Measurements from ENCODE around the gene DCXR. TPM values are rescaled to one million over a fixed set of nuclear protein-coding genes. Genes with fewer than 3 reads are reported as not detected.

DCXR gene
- total and polyA plus RNA-seq, 2 of the 13 experiments (the other 11 are each of a cell fraction or from before 2014, with no cell fraction given), result 287 to 311 TPM

DNA sequence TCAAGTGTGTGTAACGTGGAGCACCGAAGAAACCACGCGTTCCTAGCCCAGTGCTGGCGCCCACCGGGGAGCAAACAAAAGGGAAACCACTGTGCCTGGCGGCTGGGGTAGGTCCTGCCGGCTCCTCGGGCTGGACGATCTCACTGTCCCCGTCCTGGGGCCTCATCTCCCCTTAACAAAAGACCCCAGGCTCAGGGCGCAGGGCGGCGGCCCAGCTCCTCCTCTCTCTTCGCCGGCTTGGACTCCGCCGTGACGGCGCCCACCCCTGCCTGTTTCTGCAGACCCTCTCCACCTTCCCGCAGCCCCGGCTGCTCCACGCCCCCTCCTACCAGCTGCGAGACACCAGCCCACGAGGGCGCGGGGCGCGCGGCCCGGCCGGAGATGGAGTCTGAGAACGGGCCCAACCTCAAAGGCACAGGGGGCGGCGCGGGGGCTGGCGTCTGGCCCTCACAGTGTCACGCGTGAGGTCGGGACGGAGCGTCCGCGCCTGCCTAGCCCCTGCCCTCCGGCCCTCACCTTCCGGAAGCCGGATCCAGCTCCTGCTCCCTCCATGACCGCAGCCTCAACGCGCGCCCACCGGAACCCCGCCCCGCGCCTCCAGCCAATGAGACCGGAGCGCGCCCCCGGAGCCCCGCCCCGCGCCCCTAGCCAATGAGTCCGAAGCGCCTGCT, 15.1 kb downstream of the DCXR start, which contains the start of gene CENPX (continued):
- TF ChIP-seq, protein P1, sequence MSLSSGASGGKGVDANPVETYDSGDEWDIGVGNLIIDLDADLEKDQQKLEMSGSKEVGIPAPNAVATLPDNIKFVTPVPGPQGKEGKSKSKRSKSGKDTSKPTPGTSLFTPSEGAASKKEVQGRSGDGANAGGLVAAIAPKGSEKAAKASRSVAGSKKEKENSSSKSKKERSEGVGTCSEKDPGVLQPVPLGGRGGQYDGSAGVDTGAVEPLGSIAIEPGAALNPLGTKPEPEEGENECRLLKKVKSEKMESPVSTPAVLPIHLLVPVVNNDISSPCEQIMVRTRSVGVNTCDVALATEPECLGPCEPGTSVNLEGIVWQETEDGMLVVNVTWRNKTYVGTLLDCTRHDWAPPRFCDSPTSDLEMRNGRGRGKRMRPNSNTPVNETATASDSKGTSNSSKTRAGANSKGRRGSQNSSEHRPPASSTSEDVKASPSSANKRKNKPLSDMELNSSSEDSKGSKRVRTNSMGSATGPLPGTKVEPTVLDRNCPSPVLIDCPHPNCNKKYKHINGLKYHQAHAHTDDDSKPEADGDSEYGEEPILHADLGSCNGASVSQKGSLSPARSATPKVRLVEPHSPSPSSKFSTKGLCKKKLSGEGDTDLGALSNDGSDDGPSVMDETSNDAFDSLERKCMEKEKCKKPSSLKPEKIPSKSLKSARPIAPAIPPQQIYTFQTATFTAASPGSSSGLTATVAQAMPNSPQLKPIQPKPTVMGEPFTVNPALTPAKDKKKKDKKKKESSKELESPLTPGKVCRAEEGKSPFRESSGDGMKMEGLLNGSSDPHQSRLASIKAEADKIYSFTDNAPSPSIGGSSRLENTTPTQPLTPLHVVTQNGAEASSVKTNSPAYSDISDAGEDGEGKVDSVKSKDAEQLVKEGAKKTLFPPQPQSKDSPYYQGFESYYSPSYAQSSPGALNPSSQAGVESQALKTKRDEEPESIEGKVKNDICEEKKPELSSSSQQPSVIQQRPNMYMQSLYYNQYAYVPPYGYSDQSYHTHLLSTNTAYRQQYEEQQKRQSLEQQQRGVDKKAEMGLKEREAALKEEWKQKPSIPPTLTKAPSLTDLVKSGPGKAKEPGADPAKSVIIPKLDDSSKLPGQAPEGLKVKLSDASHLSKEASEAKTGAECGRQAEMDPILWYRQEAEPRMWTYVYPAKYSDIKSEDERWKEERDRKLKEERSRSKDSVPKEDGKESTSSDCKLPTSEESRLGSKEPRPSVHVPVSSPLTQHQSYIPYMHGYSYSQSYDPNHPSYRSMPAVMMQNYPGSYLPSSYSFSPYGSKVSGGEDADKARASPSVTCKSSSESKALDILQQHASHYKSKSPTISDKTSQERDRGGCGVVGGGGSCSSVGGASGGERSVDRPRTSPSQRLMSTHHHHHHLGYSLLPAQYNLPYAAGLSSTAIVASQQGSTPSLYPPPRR (CRISPR knock-in tag; IDR thresholded peaks at IDR 0.05; ENCODE audit: borderline replicate concordance), result peak; percentile 80
- TF ChIP-seq, protein P2, sequence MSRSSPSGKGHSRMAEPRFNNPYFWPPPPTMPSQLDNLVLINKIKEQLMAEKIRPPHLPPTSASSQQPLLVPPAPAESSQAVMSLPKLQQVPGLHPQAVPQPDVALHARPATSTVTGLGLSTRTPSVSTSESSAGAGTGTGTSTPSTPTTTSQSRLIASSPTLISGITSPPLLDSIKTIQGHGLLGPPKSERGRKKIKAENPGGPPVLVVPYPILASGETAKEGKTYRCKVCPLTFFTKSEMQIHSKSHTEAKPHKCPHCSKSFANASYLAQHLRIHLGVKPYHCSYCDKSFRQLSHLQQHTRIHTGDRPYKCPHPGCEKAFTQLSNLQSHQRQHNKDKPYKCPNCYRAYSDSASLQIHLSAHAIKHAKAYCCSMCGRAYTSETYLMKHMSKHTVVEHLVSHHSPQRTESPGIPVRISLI (CRISPR knock-in tag; IDR thresholded peaks at IDR 0.05; ENCODE audit: borderline replicate concordance), result peak; percentile 44; the same call in 1 of the 2 replicates
- peak; percentile 18; the same call in 1 of the 2 replicates for TF ChIP-seq ZNF563 (CRISPR knock-in tag; IDR thresholded peaks at IDR 0.05)
- TF ChIP-seq, protein P3, sequence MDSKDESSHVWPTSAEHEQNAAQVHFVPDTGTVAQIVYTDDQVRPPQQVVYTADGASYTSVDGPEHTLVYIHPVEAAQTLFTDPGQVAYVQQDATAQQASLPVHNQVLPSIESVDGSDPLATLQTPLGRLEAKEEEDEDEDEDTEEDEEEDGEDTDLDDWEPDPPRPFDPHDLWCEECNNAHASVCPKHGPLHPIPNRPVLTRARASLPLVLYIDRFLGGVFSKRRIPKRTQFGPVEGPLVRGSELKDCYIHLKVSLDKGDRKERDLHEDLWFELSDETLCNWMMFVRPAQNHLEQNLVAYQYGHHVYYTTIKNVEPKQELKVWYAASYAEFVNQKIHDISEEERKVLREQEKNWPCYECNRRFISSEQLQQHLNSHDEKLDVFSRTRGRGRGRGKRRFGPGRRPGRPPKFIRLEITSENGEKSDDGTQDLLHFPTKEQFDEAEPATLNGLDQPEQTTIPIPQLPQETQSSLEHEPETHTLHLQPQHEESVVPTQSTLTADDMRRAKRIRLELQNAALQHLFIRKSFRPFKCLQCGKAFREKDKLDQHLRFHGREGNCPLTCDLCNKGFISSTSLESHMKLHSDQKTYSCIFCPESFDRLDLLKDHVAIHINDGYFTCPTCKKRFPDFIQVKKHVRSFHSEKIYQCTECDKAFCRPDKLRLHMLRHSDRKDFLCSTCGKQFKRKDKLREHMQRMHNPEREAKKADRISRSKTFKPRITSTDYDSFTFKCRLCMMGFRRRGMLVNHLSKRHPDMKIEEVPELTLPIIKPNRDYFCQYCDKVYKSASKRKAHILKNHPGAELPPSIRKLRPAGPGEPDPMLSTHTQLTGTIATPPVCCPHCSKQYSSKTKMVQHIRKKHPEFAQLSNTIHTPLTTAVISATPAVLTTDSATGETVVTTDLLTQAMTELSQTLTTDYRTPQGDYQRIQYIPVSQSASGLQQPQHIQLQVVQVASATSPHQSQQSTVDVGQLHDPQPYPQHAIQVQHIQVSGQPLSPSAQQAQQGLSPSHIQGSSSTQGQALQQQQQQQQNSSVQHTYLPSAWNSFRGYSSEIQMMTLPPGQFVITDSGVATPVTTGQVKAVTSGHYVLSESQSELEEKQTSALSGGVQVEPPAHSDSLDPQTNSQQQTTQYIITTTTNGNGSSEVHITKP (CRISPR knock-in tag; IDR thresholded peaks at IDR 0.05; ENCODE audit: low read depth), result 0 out of 2 replicates have a peak, but pooled peaks have one; percentile 26
- peak; percentile 89 for TF ChIP-seq ZNF484 (CRISPR knock-in tag; IDR thresholded peaks at IDR 0.05; ENCODE audit: borderline replicate concordance, low read depth)
- no peak for TF ChIP-seq EZH2 (conservative IDR thresholded peaks at IDR 0.05; ENCODE audit: low read depth, low read length)
- TF ChIP-seq, protein P4, sequence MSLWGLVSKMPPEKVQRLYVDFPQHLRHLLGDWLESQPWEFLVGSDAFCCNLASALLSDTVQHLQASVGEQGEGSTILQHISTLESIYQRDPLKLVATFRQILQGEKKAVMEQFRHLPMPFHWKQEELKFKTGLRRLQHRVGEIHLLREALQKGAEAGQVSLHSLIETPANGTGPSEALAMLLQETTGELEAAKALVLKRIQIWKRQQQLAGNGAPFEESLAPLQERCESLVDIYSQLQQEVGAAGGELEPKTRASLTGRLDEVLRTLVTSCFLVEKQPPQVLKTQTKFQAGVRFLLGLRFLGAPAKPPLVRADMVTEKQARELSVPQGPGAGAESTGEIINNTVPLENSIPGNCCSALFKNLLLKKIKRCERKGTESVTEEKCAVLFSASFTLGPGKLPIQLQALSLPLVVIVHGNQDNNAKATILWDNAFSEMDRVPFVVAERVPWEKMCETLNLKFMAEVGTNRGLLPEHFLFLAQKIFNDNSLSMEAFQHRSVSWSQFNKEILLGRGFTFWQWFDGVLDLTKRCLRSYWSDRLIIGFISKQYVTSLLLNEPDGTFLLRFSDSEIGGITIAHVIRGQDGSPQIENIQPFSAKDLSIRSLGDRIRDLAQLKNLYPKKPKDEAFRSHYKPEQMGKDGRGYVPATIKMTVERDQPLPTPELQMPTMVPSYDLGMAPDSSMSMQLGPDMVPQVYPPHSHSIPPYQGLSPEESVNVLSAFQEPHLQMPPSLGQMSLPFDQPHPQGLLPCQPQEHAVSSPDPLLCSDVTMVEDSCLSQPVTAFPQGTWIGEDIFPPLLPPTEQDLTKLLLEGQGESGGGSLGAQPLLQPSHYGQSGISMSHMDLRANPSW (CRISPR knock-in tag; IDR thresholded peaks at IDR 0.05; ENCODE audit: borderline replicate concordance), result 0 out of 2 replicates have a peak, but pooled peaks have one; percentile 62
- no peak for TF ChIP-seq MIER3 (CRISPR knock-in tag; IDR thresholded peaks at IDR 0.05; ENCODE audit: borderline replicate concordance)
- TF ChIP-seq NFE2L2 (IDR thresholded peaks at IDR 0.05; ENCODE audit: low read length), result no peak
- no peak; the same call in 1 of the 2 replicates for TF ChIP-seq MEIS2 (CRISPR knock-in tag; IDR thresholded peaks at IDR 0.05)
- TF ChIP-seq ERF (CRISPR knock-in tag; IDR thresholded peaks at IDR 0.05), result no peak
- TF ChIP-seq ZNF431 (CRISPR knock-in tag; IDR thresholded peaks at IDR 0.05; ENCODE audit: borderline replicate concordance, low read depth), result 0 out of 2 replicates have a peak, but pooled peaks have one; percentile 52
- TF ChIP-seq TMF1 (CRISPR knock-in tag; IDR thresholded peaks at IDR 0.05; ENCODE audit: low read depth), result peak; percentile 95
- TF ChIP-seq, protein P5, sequence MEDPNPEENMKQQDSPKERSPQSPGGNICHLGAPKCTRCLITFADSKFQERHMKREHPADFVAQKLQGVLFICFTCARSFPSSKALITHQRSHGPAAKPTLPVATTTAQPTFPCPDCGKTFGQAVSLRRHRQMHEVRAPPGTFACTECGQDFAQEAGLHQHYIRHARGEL (CRISPR knock-in tag; IDR thresholded peaks at IDR 0.05), result 0 out of 2 replicates have a peak, but pooled peaks have one; percentile 62
- TF ChIP-seq THYN1 (CRISPR knock-in tag; IDR thresholded peaks at IDR 0.05; ENCODE audit: borderline replicate concordance, low read depth), result no peak
